Upper lobe of right lung (tissue), 1 donor: ENCODE results near the gene DHRS13. TPM values are rescaled to one million over a fixed set of nuclear protein-coding genes. Genes with fewer than 3 reads are reported as not detected.

ENCODE experiments used
- ATAC-seq: fragments of 200-7000 bp; cut with Tn5 transposase; one replicate; pipeline ENCODE4 v1.9.1; 2020; ENCODE audit warnings: mild to moderate bottlenecking, moderate library complexity
- DNase-seq: peaks from one replicate; pipeline ENCODE4 v3.0.0-alpha.2; 2020
- H3K27ac ChIP-seq: fragments of 200-600 bp; one replicate; pipeline ENCODE4 v1.8.0; 2022
- H3K27me3 ChIP-seq: fragments of 200-600 bp; one replicate; pipeline ENCODE4 v1.8.0; 2022; ENCODE audit warnings: mild to moderate bottlenecking
- H3K36me3 ChIP-seq: fragments of 200-600 bp; one replicate; pipeline ENCODE4 v1.8.0; 2022
- H3K4me1 ChIP-seq: fragments of 200-600 bp; one replicate; pipeline ENCODE4 v1.8.0; 2022
- H3K4me3 ChIP-seq: fragments of 200-600 bp; one replicate; pipeline ENCODE4 v1.8.0; 2022; ENCODE audit warnings: mild to moderate bottlenecking
- H3K9me3 ChIP-seq: fragments of 200-600 bp; one replicate; pipeline ENCODE4 v1.8.0; 2022
- CTCF ChIP-seq: fragments of 200-600 bp; IDR thresholded peaks from one replicate; pipeline ENCODE4 v1.8.0; 2022; ENCODE audit warnings: antibody characterized with exemption
- intact Hi-C: fragments of 100-400 bp; cut with DNase I; formaldehyde crosslinking; loops from one replicate; pipeline ENCODE4 v1.11.0; 2022
- total RNA-seq: library from RNA; stranded (reverse); fragmentation: NEBNext Ultra II Directional; extraction: Animal tissue kit (Norgen Biotek cat#: 25700); gene quantifications from one replicate; pipeline ENCODE4 v1.2.1, GENCODE V29; 2021
- donor health status: DM: no; HTN: yes; CAD: no; lungs with severe emphysema.

The DHRS13 gene
- total RNA-seq, 1 donor from 2014 or later: 12.8 TPM

- Histone ChIP-seq H3K36me3 (no peaks in the 10 kb centered on the region), H3K27ac (peak overlapping the region; percentile 95), H3K27me3 (no peaks in the 10 kb centered on the region), H3K4me1 (peaks cover 41% of the 10 kb centered on the region), H3K4me3 (peak overlapping the region; percentile 89), H3K9me3 (no peaks in the 10 kb centered on the region)
- intact Hi-C loops: no loop called here
- DNase-seq: peak; percentile 81
- no peak for TF ChIP-seq CTCF
- no peak for ATAC-seq
These were observed 47.3 kb upstream of the DHRS13 start for GRCh38 chr17:28950017-28950751.

GRCh38 chr17:28949185-28950016, 46.5 kb upstream of the DHRS13 start:
- Histone ChIP-seq H3K4me3 (peak overlapping the region; percentile 89), H3K27me3 (no peaks in the 10 kb centered on the region), H3K27ac (peak overlapping the region; percentile 95), H3K36me3 (no peaks in the 10 kb centered on the region), H3K9me3 (no peaks in the 10 kb centered on the region), H3K4me1 (peaks cover 46% of the 10 kb centered on the region)
- DNase-seq: peak; percentile 87
- ATAC-seq: peak; percentile 4
- no peak for TF ChIP-seq CTCF
- intact Hi-C loops: no loop called here

GRCh38 chr17:28948873-28949184, 46.0 kb upstream of the DHRS13 start:
- Histone ChIP-seq H3K36me3 (no peaks in the 10 kb centered on the region), H3K27ac (peak overlapping the region; percentile 95), H3K9me3 (no peaks in the 10 kb centered on the region), H3K4me1 (peaks cover 46% of the 10 kb centered on the region), H3K4me3 (peak overlapping the region; percentile 89), H3K27me3 (no peaks in the 10 kb centered on the region)
- no peak for DNase-seq
- ATAC-seq: no peak
- intact Hi-C loops: no loop called here
- TF ChIP-seq CTCF: no peak

GRCh38 chr17:28948342-28948741, 45.5 kb upstream of the DHRS13 start:
- intact Hi-C loops: no loop called here
- peak overlapping the region; percentile 89 for H3K4me3 ChIP-seq
- H3K27ac ChIP-seq: peak overlapping the region; percentile 95
- H3K9me3 ChIP-seq: no peaks in the 10 kb centered on the region
- no peaks in the 10 kb centered on the region for H3K27me3 ChIP-seq
- DNase-seq (no peak), ATAC-seq (no peak)
- H3K4me1 ChIP-seq: peaks cover 46% of the 10 kb centered on the region
- TF ChIP-seq CTCF: no peak
- peaks cover 4% of the 10 kb centered on the region for H3K36me3 ChIP-seq

- peaks cover 10% of the 10 kb centered on the region for H3K36me3 ChIP-seq
- no peaks in the 10 kb centered on the region for H3K9me3 ChIP-seq
- no peaks in the 10 kb centered on the region for H3K27me3 ChIP-seq
- peaks cover 42% of the 10 kb centered on the region for H3K4me1 ChIP-seq
- ATAC-seq (no peak), DNase-seq (no peak)
- no peak for TF ChIP-seq CTCF
- H3K4me3 ChIP-seq: peak overlapping the region; percentile 89
- H3K27ac ChIP-seq: peak overlapping the region; percentile 95
- intact Hi-C loops: no loop called here
These were observed 44.8 kb upstream of the DHRS13 start for GRCh38 chr17:28947639-28948038.
